ENCODE results near the gene SLC22A17. TPM values are rescaled to one million over a fixed set of nuclear protein-coding genes. Genes with fewer than 3 reads are reported as not detected.

SLC22A17 gene
- total and polyA plus RNA-seq, 9 of the 15 experiments (the other 6 are each of a cell fraction or from before 2014, with no cell fraction given), result 0.07 to 0.09 TPM; not detected in 7

GRCh38 chr14:23320584-23321571 lies 31.8 kb downstream of the SLC22A17 start, which contains the start of gene PABPN1 (continued):
- 0 out of 2 replicates have a peak, but pooled peaks have one; percentile 37 for TF ChIP-seq ZNF197 (CRISPR knock-in tag; IDR thresholded peaks at IDR 0.05; ENCODE audit: low read depth)
- 0 out of 2 replicates have a peak, but pooled peaks have one; percentile 13 for TF ChIP-seq RFX7 (CRISPR knock-in tag; IDR thresholded peaks at IDR 0.05)
- peak; percentile 45; the same call in 1 of the 2 replicates for TF ChIP-seq ZBTB33 (CRISPR knock-in tag; IDR thresholded peaks at IDR 0.05)
- peak; percentile 85 for TF ChIP-seq RFX1 (IDR thresholded peaks at IDR 0.05)
- peak; percentile 2; the same call in 1 of the 2 replicates for TF ChIP-seq ZFP1 (CRISPR knock-in tag; IDR thresholded peaks at IDR 0.05)
- no peak for TF ChIP-seq DMBX1 (CRISPR knock-in tag; IDR thresholded peaks at IDR 0.05; ENCODE audit: borderline replicate concordance)
